IPS DF 19.7 (cell line): ENCODE data around the gene TMEM222.

Experiments used
- DNase-seq: peaks from one replicate; pipeline ENCODE4 v3.0.0-alpha.2; 2013; ENCODE audit warnings: low read depth, low spot score

TMEM222 gene

GRCh38 chr1:27342391-27342777, 20.4 kb downstream of the TMEM222 start:
- no peak for DNase-seq

- no peak for DNase-seq
These were observed 21.0 kb downstream of the TMEM222 start for GRCh38 chr1:27342778-27343638.

- no peak for DNase-seq
These were observed 21.7 kb downstream of the TMEM222 start for GRCh38 chr1:27343639-27344025.

- DNase-seq: no peak
These were observed 23.3 kb downstream of the TMEM222 start for GRCh38 chr1:27345272-27345671.

- DNase-seq: no peak
These were observed 24.4 kb downstream of the TMEM222 start for GRCh38 chr1:27346357-27346756.

GRCh38 chr1:27346991-27347624, 25.1 kb downstream of the TMEM222 start:
- no peak for DNase-seq

GRCh38 chr1:27348861-27349783, 27.2 kb downstream of the TMEM222 start:
- DNase-seq: no peak

- no peak for DNase-seq
These were observed 28.1 kb downstream of the TMEM222 start for GRCh38 chr1:27349784-27350662.

GRCh38 chr1:27350663-27351540, 28.9 kb downstream of the TMEM222 start:
- DNase-seq: no peak

GRCh38 chr1:27351541-27352107, 29.7 kb downstream of the TMEM222 start:
- DNase-seq: no peak

- DNase-seq: no peak
These were observed 31.2 kb downstream of the TMEM222 start for GRCh38 chr1:27353166-27353565.

GRCh38 chr1:27353629-27354028, 31.7 kb downstream of the TMEM222 start:
- DNase-seq: no peak

GRCh38 chr1:27355683-27356082, 33.7 kb downstream of the TMEM222 start:
- DNase-seq: no peak

- no peak for DNase-seq
These were observed 34.3 kb downstream of the TMEM222 start for GRCh38 chr1:27356277-27356618.

GRCh38 chr1:27356619-27357280, 34.8 kb downstream of the TMEM222 start:
- DNase-seq: no peak

GRCh38 chr1:27357281-27358037, 35.5 kb downstream of the TMEM222 start:
- no peak for DNase-seq

GRCh38 chr1:27358038-27358927, 36.3 kb downstream of the TMEM222 start:
- DNase-seq: no peak

GRCh38 chr1:27358928-27359313, 37.0 kb downstream of the TMEM222 start:
- DNase-seq: no peak
